ENCODE measurements around the gene HYCC1.
"Not testable (repeated sequence)": the region's sequence is repeated elsewhere in the genome, so short reads cannot be mapped to it uniquely, and the experiment has no call there.

Gene HYCC1

GRCh38 chr7:22983257-22983855, 30.6 kb downstream of the HYCC1 start:
- no peak for DNase-seq

DNA sequence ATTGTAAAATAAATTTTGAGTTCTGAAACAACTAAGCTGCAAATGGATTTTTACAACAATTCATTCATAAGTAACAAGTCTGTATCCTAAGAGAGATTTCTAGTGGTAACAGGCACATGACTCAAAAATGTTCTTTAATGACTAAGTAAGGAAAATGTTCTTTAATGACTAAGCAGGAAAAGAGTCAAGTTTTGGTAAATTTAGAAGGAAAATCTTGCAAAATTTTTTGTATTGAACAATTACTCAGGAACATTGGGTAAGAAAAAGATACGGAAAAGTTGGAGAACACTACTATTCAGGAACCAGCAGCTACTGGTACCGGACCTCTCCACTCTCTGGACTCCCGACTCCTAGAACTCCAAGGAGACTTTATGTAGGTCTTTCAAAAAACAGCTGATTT, 33.5 kb downstream of the HYCC1 start:
- DNase-seq: no peak

DNA sequence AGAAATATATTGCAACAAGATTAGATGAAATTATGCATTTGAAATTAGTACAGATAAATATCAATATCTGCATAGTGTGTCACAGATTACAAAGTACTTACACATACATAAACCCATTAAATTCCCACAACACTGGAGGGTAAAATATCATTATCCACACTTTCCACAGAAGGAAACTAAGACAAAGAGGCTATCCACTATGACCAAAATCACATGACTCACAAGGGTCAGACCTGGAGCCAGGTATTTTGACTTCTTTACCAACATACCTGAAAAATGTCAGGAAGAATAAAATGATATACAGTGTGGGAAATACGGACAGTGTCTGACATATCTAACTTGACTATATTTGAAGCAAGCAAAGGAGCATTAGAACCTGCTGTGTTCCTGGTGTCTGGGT, 34.1 kb downstream of the HYCC1 start:
- no peak for DNase-seq

DNA sequence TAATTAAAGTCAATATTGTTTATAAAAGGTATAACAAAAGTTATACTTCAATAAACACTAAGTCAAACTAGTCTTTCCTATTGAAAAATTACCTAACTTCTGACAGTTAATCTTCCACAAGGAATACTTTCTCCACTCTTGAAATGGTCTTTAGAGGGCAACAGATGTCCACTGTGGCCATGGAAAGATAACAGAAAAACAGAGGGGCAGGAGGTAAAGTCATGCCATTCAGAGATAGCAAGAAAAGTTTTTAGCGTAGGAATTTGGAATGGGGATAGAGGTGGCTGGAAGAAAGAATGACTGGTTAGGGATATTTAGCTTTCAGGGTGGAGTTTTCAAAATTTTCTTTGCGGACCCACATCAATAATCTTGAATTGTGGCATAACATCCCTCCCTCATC, 34.7 kb downstream of the HYCC1 start:
- DNase-seq: no peak

GRCh38 chr7:22974636-22975035, 39.3 kb downstream of the HYCC1 start:
- not testable (repeated sequence) for DNase-seq

GRCh38 chr7:22972207-22972606, 41.7 kb downstream of the HYCC1 start:
- no peak for DNase-seq

DNA sequence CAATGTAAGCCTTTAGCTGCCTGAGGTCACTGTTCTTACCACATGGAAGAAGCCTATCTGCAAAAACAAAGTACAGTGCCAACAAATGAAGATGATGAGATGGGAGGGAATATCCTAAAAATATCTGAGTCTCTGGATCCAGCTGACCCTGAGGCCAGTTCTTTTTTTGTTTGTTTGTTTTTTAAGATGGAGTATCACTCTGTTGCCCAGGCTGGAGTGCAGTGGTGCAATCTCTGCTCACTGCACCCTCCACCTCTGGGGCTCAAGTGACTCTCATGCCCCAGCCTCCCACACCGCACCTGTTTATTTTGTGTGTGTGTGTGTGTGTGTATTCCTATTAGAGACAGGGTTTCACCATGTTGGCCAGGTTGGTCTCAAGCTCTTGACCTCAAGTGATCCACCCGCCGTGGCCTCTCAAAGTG, 44.9 kb downstream of the HYCC1 start:
- DNase-seq: no peak

All from NCI-H1048 (cell line).